Chondrocyte (in vitro differentiated cells): ENCODE data around the gene HMG20B. TPM values are rescaled to one million over a fixed set of nuclear protein-coding genes. Genes with fewer than 3 reads are reported as not detected.

Source experiments
- DNase-seq: peaks from one replicate; pipeline ENCODE4 v3.0.0; 2021; ENCODE audit warnings: mixed read lengths, low spot score
- H3K27ac Mint-ChIP-seq: one replicate; pipeline ENCODE4 v1.8.0; 2021; ENCODE audit warnings: mild to moderate bottlenecking, moderate library complexity, mixed read lengths; ENCODE audit not compliant: unreplicated experiment
- H3K27me3 Mint-ChIP-seq: 2 replicates; pipeline ENCODE4 v1.8.0; 2021; ENCODE audit warnings: low read depth, mixed read lengths
- H3K36me3 Mint-ChIP-seq: 2 replicates; pipeline ENCODE4 v1.8.0; 2021; ENCODE audit warnings: low read depth, mixed read lengths
- H3K4me1 Mint-ChIP-seq: 2 replicates; pipeline ENCODE4 v1.8.0; 2021; ENCODE audit warnings: low read depth, mild to moderate bottlenecking, mixed read lengths
- H3K4me3 Mint-ChIP-seq: one replicate; pipeline ENCODE4 v1.8.0; 2021; ENCODE audit warnings: mild to moderate bottlenecking, moderate library complexity, mixed read lengths; ENCODE audit not compliant: unreplicated experiment
- H3K9me3 Mint-ChIP-seq: 2 replicates; pipeline ENCODE4 v1.8.0; 2021; ENCODE audit warnings: low read depth, mixed read lengths
- total RNA-seq: library from RNA; stranded (reverse); gene quantifications from 3 replicates; pipeline ENCODE4 v1.2.1, GENCODE V29; 2021
- TF ChIP-seq, protein P1 (sequence below): fragments of 200-600 bp; sonication (generic); IDR thresholded peaks from 2 replicates; pipeline ENCODE4 v1.5.0; 2021; ENCODE audit warnings: antibody characterized with exemption, mild to moderate bottlenecking, moderate library complexity

Gene HMG20B
- total RNA-seq, 1 donor from 2014 or later, result 60.9 TPM

DNA sequence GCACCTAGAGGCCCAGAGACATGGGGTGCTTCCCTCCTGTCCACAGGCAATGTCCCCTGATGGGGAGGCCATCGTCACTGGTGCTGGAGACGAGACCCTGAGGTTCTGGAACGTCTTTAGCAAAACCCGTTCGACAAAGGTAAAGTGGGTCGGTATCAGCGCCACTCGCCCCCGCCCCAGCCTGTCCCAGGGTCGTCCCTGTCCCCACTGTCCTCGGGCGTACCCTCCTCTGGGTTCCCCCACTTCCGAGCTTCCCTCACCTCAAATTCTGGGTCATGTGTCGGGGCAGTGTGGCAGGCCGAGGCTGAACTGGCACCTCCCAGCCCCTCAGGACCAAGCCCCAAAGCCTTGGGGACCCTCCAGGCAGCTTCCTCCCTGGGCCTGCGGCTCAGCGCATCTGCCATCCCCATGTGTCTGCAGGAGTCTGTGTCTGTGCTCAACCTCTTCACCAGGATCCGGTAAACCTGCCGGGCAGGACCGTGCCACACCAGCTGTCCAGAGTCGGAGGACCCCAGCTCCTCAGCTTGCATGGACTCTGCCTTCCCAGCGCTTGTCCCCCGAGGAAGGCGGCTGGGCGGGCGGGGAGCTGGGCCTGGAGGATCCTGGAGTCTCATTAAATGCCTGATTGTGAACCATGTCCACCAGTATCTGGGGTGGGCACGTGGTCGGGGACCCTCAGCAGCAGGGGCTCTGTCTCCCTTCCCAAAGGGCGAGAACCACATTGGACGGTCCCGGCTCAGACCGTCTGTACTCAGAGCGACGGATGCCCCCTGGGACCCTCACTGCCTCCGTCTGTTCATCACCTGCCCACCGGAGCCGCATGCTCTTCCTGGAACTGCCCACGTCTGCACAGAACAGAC lies 38.1 kb upstream of the HMG20B start:
- Mint-ChIP-seq H3K4me1 (peaks cover 5% of the 10 kb centered on the region), H3K27ac (no peak overlapping the region), H3K27me3 (no peaks in the 10 kb centered on the region), H3K9me3 (no peaks in the 10 kb centered on the region), H3K36me3 (peaks cover 14% of the 10 kb centered on the region), H3K4me3 (no peak overlapping the region)
- no peak for DNase-seq
- TF ChIP-seq, protein P1, sequence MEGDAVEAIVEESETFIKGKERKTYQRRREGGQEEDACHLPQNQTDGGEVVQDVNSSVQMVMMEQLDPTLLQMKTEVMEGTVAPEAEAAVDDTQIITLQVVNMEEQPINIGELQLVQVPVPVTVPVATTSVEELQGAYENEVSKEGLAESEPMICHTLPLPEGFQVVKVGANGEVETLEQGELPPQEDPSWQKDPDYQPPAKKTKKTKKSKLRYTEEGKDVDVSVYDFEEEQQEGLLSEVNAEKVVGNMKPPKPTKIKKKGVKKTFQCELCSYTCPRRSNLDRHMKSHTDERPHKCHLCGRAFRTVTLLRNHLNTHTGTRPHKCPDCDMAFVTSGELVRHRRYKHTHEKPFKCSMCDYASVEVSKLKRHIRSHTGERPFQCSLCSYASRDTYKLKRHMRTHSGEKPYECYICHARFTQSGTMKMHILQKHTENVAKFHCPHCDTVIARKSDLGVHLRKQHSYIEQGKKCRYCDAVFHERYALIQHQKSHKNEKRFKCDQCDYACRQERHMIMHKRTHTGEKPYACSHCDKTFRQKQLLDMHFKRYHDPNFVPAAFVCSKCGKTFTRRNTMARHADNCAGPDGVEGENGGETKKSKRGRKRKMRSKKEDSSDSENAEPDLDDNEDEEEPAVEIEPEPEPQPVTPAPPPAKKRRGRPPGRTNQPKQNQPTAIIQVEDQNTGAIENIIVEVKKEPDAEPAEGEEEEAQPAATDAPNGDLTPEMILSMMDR, result no peak

DNA sequence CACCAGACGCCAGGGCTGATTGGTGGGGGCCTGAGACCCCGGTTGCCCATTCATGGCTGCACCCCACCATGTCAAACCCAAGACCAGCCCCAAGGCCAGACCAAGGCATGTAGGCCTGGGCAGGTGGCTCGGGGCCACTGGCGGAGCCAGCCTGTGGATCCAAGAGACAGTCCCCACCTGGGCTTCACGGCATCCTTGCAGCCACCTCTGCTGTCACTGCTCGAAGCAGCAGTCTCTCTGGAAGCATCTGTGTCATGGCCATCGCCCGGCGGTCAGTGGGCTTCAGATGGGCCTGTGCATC lies 37.6 kb upstream of the HMG20B start:
- Mint-ChIP-seq H3K36me3 (peaks cover 14% of the 10 kb centered on the region), H3K9me3 (no peaks in the 10 kb centered on the region), H3K4me1 (peaks cover 5% of the 10 kb centered on the region), H3K27ac (no peak overlapping the region), H3K4me3 (no peak overlapping the region), H3K27me3 (no peaks in the 10 kb centered on the region)
- TF ChIP-seq, protein P1, result no peak
- DNase-seq, result no peak

DNA sequence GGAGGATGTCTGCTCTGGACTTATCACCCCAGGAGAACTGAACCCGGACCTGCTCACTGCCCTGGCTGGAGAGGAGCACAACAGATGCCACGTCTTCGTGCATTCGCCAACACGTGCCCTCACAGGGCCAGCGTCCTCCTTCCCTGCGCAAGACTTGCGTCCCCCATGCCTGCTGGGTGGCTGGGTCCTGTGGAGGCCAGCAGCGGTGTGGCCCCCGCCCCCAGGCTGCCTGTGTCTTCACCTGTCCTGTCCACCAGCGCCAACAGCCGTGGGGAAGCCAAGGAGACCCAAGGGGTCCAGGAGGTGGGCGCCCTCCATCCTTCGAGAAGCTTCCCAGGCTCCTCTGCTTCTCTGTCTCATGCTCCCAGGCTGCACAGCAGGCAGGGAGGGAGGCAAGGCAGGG lies 37.2 kb upstream of the HMG20B start:
- DNase-seq, result no peak
- Mint-ChIP-seq H3K27me3 (no peaks in the 10 kb centered on the region), H3K4me3 (no peak overlapping the region), H3K27ac (no peak overlapping the region), H3K4me1 (peaks cover 5% of the 10 kb centered on the region), H3K36me3 (peaks cover 14% of the 10 kb centered on the region), H3K9me3 (no peaks in the 10 kb centered on the region)
- TF ChIP-seq, protein P1, result no peak

DNA sequence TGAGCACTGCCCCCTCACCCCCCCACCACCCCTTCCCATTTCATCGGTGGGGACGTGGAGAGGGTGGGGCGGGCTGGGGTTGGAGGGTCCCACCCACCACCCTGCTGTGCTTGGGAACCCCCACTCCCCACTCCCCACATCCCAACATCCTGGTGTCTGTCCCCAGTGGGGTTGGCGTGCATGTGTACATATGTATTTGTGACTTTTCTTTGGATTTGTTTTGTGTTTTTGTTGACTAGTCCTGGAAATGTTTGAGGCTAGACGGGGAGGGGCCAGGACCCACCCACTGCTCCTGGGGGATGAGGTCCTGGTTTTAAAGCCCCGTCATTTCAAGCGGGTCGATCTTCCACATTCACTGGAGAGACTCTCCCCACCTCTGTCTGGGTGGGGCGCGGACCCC lies 36.8 kb upstream of the HMG20B start:
- Mint-ChIP-seq H3K4me3 (no peak overlapping the region), H3K36me3 (peaks cover 14% of the 10 kb centered on the region), H3K4me1 (peaks cover 5% of the 10 kb centered on the region), H3K27me3 (no peaks in the 10 kb centered on the region), H3K27ac (no peak overlapping the region), H3K9me3 (no peaks in the 10 kb centered on the region)
- TF ChIP-seq, protein P1, result no peak
- DNase-seq, result no peak

DNA sequence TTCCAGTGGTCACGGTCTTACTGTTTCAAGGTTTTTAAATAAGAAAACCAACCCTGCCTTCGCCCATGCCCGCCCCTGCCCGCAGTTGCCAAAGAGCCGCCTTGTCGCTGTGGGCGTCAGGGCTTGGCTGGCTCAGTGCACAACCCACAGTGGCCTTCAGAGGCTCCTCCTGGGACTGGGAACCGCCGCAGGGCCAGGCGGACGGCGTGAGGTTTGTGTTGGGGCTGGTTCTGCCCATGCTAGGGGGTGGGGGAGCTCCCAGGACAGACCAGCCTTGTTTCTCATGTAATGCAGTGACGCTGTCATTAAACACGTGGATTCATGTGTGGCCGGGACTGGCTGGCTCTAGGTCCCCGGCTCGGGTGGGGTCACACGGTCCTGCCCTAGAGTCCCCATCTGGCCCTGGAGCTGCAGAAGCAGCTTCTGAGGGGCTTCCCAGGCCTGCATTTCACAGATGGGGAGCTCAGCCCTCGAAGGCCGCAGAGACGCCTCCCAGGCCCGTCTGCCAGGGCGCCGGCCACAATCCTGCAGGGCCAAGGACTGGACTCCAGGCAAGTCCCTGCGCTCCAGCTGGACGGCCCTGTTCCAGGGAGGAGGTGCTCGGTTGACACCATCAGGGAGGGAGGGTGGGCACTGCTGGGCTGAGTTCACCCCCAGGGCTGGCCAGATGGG lies 36.2 kb upstream of the HMG20B start:
- H3K4me3 Mint-ChIP-seq, result no peak overlapping the region
- no peaks in the 10 kb centered on the region for H3K9me3 Mint-ChIP-seq
- no peak overlapping the region for H3K27ac Mint-ChIP-seq
- peaks cover 9% of the 10 kb centered on the region for H3K36me3 Mint-ChIP-seq
- H3K4me1 Mint-ChIP-seq, result peaks cover 5% of the 10 kb centered on the region
- TF ChIP-seq, protein P1, result no peak
- no peak for DNase-seq
- no peaks in the 10 kb centered on the region for H3K27me3 Mint-ChIP-seq
